GM19240 (cell line): ENCODE measurements around the gene ZNF830.
"Not testable (repeated sequence)": the region's sequence is repeated elsewhere in the genome, so short reads cannot be mapped to it uniquely, and the experiment has no call there.

Source experiments
- DNase-seq: peaks from one replicate; pipeline ENCODE4 v3.0.0; 2011; ENCODE audit warnings: low spot score; ENCODE audit not compliant: insufficient read length

ZNF830 gene

GRCh38 chr17:34961093-34961911, at the start of gene ZNF830, which contains the start of gene CCT6B:
ZNF830 (plus strand) TSS chr17:34961540; CDS start chr17:34961567, 27 bp downstream.
CCT6B (minus strand) TSS chr17:34961460; CDS start chr17:34961393, 67 bp downstream.
- peak; percentile 88 for DNase-seq

GRCh38 chr17:34913001-34913400, 48.3 kb upstream of the ZNF830 start:
- DNase-seq: no peak

- DNase-seq: no peak
Observed at GRCh38 chr17:34916120-34916519, 45.2 kb upstream of the ZNF830 start.

- no peak for DNase-seq
Observed at GRCh38 chr17:34917381-34917780, 44.0 kb upstream of the ZNF830 start.

GRCh38 chr17:34920676-34921075, 40.7 kb upstream of the ZNF830 start:
- no peak for DNase-seq

- no peak for DNase-seq
Observed at GRCh38 chr17:34926661-34927060, 34.7 kb upstream of the ZNF830 start.

- DNase-seq: no peak
Observed at GRCh38 chr17:34930283-34930682, 31.1 kb upstream of the ZNF830 start.

- DNase-seq: not testable (repeated sequence)
Observed at GRCh38 chr17:34950780-34951179, 10.6 kb upstream of the ZNF830 start.

- DNase-seq: no peak
Observed at GRCh38 chr17:34958438-34958837, 2.9 kb upstream of the ZNF830 start.

- no peak for DNase-seq
Observed at GRCh38 chr17:34974179-34974578, 12.8 kb downstream of the ZNF830 start.

GRCh38 chr17:34974794-34975785, 13.8 kb downstream of the ZNF830 start:
- DNase-seq: no peak

GRCh38 chr17:34979153-34979552, 17.8 kb downstream of the ZNF830 start:
- no peak for DNase-seq

GRCh38 chr17:34979650-34980352, 18.5 kb downstream of the ZNF830 start:
- DNase-seq: no peak

GRCh38 chr17:34980353-34980680, 19.0 kb downstream of the ZNF830 start, which contains the start of gene LIG3:
LIG3 (plus strand) TSS chr17:34980512; CDS start chr17:34983006, 2,494 bp downstream.
- peak; percentile 83 for DNase-seq

GRCh38 chr17:34980681-34981537, 19.6 kb downstream of the ZNF830 start:
- peak; percentile 83 for DNase-seq

- DNase-seq: no peak
Observed at GRCh38 chr17:34981538-34982241, 20.4 kb downstream of the ZNF830 start.

GRCh38 chr17:34987232-34987631, 25.9 kb downstream of the ZNF830 start:
- no peak for DNase-seq

GRCh38 chr17:34988644-34989043, 27.3 kb downstream of the ZNF830 start:
- DNase-seq: no peak

- no peak for DNase-seq
Observed at GRCh38 chr17:34989473-34989872, 28.1 kb downstream of the ZNF830 start.

GRCh38 chr17:34990921-34991365, 29.6 kb downstream of the ZNF830 start:
- DNase-seq: no peak
